Neuron (in vitro differentiated cells): Measurements from ENCODE around the gene PHACTR4.
"Not testable (repeated sequence)": the region's sequence is repeated elsewhere in the genome, so short reads cannot be mapped to it uniquely, and the experiment has no call there.

Experiments used
- H2AFZ ChIP-seq: one replicate; pipeline ENCODE4 v1.6.1; 2013; ENCODE audit warnings: low read depth, mild to moderate bottlenecking, inconsistent platforms, low read length, moderate library complexity
- H3K27me3 ChIP-seq: one replicate; pipeline ENCODE4 v1.6.1; 2013; ENCODE audit warnings: low read length; ENCODE audit not compliant: insufficient read depth
- H3K36me3 ChIP-seq: one replicate; pipeline ENCODE4 v1.6.1; 2013; ENCODE audit warnings: low read length; ENCODE audit not compliant: insufficient read depth
- H3K4me1 ChIP-seq: one replicate; pipeline ENCODE4 v1.6.1; 2013; ENCODE audit warnings: low read length; ENCODE audit not compliant: insufficient read depth
- H3K4me3 ChIP-seq: 2 replicates; pipeline ENCODE4 v1.5.1; 2013; ENCODE audit warnings: mild to moderate bottlenecking, low read length, moderate library complexity
- H3K9me3 ChIP-seq: one replicate; pipeline ENCODE4 v1.6.1; 2013; ENCODE audit warnings: low read length

PHACTR4 gene

DNA sequence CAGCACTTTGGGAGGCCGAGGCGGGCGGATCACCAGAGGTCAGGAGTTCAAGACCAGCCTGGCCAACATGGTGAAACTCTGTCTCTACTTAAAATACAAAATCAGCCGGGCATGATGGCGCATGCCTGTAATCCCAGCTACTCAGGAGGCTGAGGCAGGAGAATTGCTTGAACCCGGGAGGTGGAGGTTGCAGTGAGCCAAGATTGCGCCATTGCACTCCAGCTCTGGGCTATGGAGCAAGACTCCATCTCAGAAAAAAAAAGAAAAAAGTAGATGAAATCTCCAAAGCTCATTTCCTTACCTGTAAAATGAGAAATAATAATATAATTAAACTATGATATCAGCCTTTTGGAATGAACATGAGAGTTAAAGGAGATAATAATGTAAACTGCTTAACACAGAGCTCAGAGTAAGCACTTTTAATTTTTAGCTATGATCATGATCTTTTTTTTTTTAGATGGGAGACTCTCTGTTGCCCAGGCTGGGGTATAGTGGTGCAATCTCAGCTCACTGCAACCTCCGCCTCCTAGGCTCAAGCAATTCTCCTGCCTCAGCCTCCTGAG is 16.2 kb upstream of the PHACTR4 start:
- H3K36me3 ChIP-seq, H3K4me3 ChIP-seq, H3K4me1 ChIP-seq, H3K9me3 ChIP-seq, H2AFZ ChIP-seq, H3K27me3 ChIP-seq: not testable (repeated sequence)

GRCh38 chr1:28354121-28354520 is 15.4 kb upstream of the PHACTR4 start:
- Histone ChIP-seq H3K4me3 (no peak overlapping the region), H3K27me3 (no peaks in the 10 kb centered on the region), H3K9me3 (no peaks in the 10 kb centered on the region), H3K4me1 (no peaks in the 10 kb centered on the region), H3K36me3 (no peaks in the 10 kb centered on the region), H2AFZ (no peak overlapping the region)

DNA sequence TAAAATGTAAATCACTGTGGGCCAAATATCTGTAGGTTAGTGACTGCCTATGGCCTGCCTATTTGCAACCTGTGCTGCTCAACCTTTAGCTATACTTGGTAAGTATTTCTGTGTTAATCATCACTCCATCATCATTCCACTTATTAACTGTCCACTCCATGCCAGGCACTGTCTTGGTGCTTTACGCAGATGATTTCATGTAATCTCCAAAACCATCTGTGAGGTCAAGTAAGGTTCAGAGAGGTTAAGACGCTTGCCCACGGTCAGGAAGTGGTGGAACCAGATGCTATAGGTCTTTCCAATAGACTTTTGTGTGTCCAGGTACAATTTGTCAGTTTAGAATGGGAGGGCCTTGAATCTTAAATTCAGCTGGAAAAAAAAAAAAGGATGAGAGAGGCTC is 10.8 kb upstream of the PHACTR4 start:
- H2AFZ ChIP-seq, result no peak overlapping the region
- H3K4me1 ChIP-seq, result no peaks in the 10 kb centered on the region
- no peaks in the 10 kb centered on the region for H3K36me3 ChIP-seq
- H3K4me3 ChIP-seq, result no peak overlapping the region
- no peaks in the 10 kb centered on the region for H3K9me3 ChIP-seq
- no peaks in the 10 kb centered on the region for H3K27me3 ChIP-seq

DNA sequence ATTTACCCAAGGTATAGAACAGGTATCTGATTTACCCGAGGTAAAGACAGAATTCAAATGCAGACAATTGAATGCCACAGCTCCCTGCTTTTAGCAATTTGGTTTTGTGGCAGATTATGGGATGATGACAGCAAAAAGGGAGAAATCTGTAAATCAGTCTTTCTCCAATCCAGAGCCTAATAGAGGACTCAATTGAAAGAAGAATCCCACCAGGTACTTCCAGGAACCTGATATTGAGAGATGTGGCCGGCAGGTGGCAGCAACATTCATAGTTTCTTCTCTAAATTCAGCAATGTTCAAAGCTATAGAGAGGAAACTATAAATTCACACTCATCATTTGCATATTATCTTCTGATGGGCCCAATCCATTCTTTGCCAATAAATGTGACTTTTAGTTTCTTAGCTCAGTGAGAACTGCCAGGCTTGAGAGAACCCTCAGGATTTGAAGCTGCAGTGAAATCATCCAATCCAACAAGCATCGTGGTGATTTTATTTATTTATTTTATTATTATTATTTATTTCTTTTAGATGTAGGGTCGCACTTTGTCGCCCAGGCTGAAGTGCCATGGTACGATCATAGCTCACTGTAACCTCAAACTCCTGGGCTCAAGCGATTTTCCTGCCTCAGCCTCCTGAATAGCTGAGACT is 9.8 kb upstream of the PHACTR4 start:
- no peaks in the 10 kb centered on the region for H3K36me3 ChIP-seq
- no peak overlapping the region for H3K4me3 ChIP-seq
- H3K27me3 ChIP-seq, result no peaks in the 10 kb centered on the region

DNA sequence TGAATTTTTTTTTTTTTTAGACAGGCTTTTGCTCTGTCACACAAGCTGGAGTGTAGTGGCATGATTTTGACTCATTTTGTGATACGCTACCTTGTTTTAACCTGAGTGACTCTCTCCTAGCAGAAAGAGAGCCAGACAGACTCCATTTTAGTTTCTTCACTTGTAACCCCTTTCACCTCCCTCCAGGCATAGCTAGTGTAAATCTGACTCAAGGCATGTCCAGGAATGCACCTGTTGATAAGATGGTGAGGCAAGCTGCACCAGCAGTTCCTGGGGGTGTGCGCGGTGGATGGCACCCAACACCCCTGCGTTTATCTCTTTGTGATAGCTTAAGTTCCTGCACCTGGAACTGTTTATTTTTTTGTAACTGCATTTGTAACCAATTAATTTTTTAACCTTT is 4.7 kb upstream of the PHACTR4 start:
- Histone ChIP-seq H3K27me3 (no peaks in the 10 kb centered on the region), H2AFZ (no peak overlapping the region), H3K4me3 (no peak overlapping the region), H3K4me1 (no peaks in the 10 kb centered on the region), H3K9me3 (no peaks in the 10 kb centered on the region), H3K36me3 (no peaks in the 10 kb centered on the region)

More for the DNA sequence above, 9.8 kb upstream of the PHACTR4 start:
- Histone ChIP-seq H3K4me1 (no peaks in the 10 kb centered on the region), H2AFZ (no peak overlapping the region), H3K9me3 (no peaks in the 10 kb centered on the region)

DNA sequence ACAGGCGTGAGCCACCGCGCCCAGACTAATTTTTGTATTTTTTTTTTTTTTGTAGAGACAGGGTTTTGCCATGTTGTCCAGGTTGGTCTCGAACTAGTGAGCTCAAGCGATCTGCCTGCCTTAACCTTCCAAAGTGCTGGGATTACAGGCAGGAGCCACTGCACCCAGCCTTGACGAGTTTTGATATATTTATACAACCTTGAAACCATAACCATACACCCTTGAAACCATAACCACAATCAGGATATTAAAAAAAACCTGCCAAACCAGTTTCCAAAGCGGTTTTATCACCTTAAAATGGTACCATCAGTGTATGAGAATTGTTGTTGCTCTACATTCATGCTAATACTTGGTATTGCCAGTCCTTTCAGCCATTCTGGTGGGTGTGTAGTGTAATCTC is 3.7 kb upstream of the PHACTR4 start:
- H3K27me3 ChIP-seq, result no peaks in the 10 kb centered on the region
- peaks cover 5% of the 10 kb centered on the region for H3K4me1 ChIP-seq
- no peak overlapping the region for H3K4me3 ChIP-seq
- H3K9me3 ChIP-seq, result no peaks in the 10 kb centered on the region
- H3K36me3 ChIP-seq, result no peaks in the 10 kb centered on the region
- H2AFZ ChIP-seq, result no peak overlapping the region

DNA sequence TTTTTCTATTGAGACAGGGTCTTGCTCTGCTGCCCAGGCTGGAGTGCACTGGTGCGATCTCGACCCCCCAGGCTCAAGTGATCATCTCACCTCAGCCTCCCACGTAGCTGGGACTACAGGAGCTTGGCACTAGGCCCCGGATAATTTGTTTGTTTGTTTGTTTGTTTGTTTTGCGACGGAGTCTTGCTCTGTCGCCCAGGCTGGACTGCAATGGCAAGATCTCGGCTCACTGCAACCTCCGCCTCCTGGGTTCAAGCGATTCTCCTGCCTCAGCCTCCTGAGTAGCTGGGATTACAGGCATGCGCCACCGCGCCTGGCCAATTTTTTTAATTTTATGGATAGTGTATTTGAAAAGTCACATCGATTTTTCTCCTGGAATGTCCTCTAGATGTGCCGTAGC is 932 bp upstream of the PHACTR4 start:
- H3K9me3 ChIP-seq, H3K36me3 ChIP-seq, H3K4me1 ChIP-seq, H3K4me3 ChIP-seq, H3K27me3 ChIP-seq: not testable (repeated sequence)
- peak overlapping the region; percentile 99 for H2AFZ ChIP-seq

DNA sequence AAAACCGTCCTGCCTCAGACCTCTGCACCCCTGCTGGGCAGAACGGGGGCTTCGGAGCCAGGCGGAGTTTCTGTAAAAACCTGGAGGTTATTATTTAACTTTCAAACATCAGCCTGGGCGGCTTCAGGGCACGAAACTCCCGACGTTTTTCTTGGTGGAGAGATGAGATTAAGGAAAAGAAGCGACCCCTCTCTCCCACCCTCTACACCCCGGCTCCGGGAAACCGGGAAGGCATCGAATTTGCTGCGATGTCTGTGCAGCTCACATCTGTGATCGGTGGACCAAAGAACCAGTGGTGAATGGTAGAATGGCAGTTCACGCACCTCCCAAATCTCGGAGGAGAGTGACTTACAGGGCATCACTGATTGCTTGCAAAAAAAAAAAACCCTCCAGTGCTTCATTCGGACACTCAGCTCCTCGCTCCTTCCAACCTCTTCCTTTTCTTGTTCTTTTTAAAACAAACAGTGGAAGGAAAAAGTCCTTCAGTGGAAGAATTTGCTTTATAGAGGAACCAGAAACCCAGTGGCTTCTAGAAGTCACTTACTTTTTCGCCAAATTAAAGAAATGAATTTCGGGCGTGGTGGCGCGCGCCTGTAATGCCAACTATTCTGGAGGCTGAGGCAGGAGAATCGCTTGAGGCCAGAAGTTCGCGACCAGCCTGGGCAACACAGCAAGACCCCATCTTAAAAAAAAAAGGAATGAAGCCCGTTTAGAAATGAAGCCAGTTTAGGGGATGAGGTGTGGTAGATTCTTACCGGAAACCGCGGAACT is 884 bp downstream of the PHACTR4 start:
- Histone ChIP-seq H3K36me3 (peaks cover under 1% of the 10 kb centered on the region), H2AFZ (peak overlapping the region; percentile 99), H3K4me1 (peaks cover 10% of the 10 kb centered on the region), H3K4me3 (peak overlapping the region; percentile 87), H3K27me3 (no peaks in the 10 kb centered on the region), H3K9me3 (peaks cover under 1% of the 10 kb centered on the region)

GRCh38 chr1:28371010-28371377 is 1.5 kb downstream of the PHACTR4 start:
- Histone ChIP-seq H3K4me3 (peak overlapping the region; percentile 87), H3K36me3 (peaks cover 3% of the 10 kb centered on the region)

DNA sequence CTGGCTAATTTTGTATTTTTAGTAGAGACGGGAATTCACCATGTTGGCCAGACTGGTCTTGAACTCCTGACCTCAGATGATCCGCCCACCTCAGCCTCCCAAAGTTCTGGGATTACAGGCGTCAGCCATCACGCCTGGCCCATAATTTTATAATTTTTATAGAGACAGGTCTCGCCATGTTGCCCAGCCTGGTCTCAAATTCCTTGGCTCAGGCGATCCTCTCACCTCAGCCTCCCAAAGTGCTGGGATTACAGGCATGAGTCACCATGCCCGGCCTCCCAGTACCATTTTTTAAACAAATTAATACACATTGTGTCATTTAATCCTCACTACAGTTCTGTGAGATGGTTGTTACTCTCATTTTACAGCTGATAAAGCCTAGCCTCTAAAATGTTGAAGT is 3.9 kb downstream of the PHACTR4 start:
- H3K27me3 ChIP-seq, H3K9me3 ChIP-seq, H3K36me3 ChIP-seq, H2AFZ ChIP-seq, H3K4me3 ChIP-seq, H3K4me1 ChIP-seq: not testable (repeated sequence)

More at GRCh38 chr1:28371010-28371377, 1.5 kb downstream of the PHACTR4 start:
- H3K4me1 ChIP-seq, result peaks cover 10% of the 10 kb centered on the region
- H3K9me3 ChIP-seq, result peaks cover 2% of the 10 kb centered on the region
- H2AFZ ChIP-seq, result no peak overlapping the region
- H3K27me3 ChIP-seq, result no peaks in the 10 kb centered on the region

GRCh38 chr1:28374297-28374696 is 4.8 kb downstream of the PHACTR4 start:
- Histone ChIP-seq H3K27me3 (no peaks in the 10 kb centered on the region), H3K36me3 (peaks cover 7% of the 10 kb centered on the region), H3K4me3 (no peak overlapping the region), H2AFZ (no peak overlapping the region), H3K9me3 (peaks cover 4% of the 10 kb centered on the region), H3K4me1 (peaks cover 10% of the 10 kb centered on the region)

- not testable (repeated sequence) for H3K9me3 ChIP-seq, H2AFZ ChIP-seq, H3K4me3 ChIP-seq, H3K27me3 ChIP-seq, H3K4me1 ChIP-seq, H3K36me3 ChIP-seq
Observed at GRCh38 chr1:28375598-28375997, 6.1 kb downstream of the PHACTR4 start.

- H2AFZ ChIP-seq, H3K27me3 ChIP-seq, H3K4me3 ChIP-seq, H3K9me3 ChIP-seq, H3K36me3 ChIP-seq, H3K4me1 ChIP-seq: not testable (repeated sequence)
Observed at GRCh38 chr1:28376195-28376594, 6.7 kb downstream of the PHACTR4 start.
